Dendritic cell treated with granulocyte-macrophage colony-stimulating factor and Interleukin-4, amounts not matched to agents 40 ng/mL and 50 ng/mL, for 4 days (primary cell): Measurements from ENCODE around the gene IRF4.
"Not testable (repeated sequence)": the region's sequence is repeated elsewhere in the genome, so short reads cannot be mapped to it uniquely, and the experiment has no call there.

Experiments
- H3K27ac Mint-ChIP-seq: one replicate; pipeline ENCODE4 v1.8.0; 2022; ENCODE audit warnings: mild to moderate bottlenecking, mixed read lengths
- H3K27me3 Mint-ChIP-seq: one replicate; pipeline ENCODE4 v1.8.0; 2022; ENCODE audit warnings: mild to moderate bottlenecking, mixed read lengths
- H3K36me3 Mint-ChIP-seq: one replicate; pipeline ENCODE4 v1.8.0; 2022; ENCODE audit warnings: low read depth, mixed read lengths
- H3K4me1 Mint-ChIP-seq: one replicate; pipeline ENCODE4 v1.8.0; 2022; ENCODE audit warnings: low read depth, mixed read lengths
- H3K4me3 Mint-ChIP-seq: one replicate; pipeline ENCODE4 v1.8.0; 2022; ENCODE audit warnings: mild to moderate bottlenecking, moderate library complexity, mixed read lengths
- H3K9me3 Mint-ChIP-seq: one replicate; pipeline ENCODE4 v1.8.0; 2022; ENCODE audit warnings: mixed read lengths
- intact Hi-C: fragments of 100-400 bp; cut with micrococcal nuclease; formaldehyde crosslinking; loops from one replicate; pipeline ENCODE4 v1.15.0; 2022

Gene IRF4

DNA sequence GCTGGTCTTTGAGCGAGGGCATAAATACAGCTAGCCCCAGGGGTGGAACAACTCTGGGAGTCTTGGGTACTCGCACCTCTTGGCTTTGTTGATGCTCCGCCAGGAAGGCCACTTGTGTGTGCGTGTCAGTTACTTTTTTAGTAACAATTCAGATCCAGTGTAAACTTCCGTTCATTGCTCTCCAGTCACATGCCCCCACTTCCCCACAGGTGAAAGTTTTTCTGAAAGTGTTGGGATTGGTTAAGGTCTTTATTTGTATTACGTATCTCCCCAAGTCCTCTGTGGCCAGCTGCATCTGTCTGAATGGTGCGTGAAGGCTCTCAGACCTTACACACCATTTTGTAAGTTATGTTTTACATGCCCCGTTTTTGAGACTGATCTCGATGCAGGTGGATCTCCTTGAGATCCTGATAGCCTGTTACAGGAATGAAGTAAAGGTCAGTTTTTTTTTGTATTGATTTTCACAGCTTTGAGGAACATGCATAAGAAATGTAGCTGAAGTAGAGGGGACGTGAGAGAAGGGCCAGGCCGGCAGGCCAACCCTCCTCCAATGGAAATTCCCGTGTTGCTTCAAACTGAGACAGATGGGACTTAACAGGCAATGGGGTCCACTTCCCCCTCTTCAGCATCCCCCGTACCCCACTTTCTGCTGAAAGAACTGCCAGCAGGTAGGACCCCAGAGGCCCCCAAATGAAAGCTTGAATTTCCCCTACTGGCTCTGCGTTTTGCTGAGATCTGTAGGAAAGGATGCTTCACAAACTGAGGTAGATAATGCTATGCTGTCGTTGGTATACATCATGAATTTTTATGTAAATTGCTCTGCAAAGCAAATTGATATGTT is 19.2 kb downstream of the IRF4 start:
- H3K4me1 Mint-ChIP-seq, result peaks cover 31% of the 10 kb centered on the region
- H3K36me3 Mint-ChIP-seq, result peaks cover 74% of the 10 kb centered on the region
- no peak overlapping the region for H3K4me3 Mint-ChIP-seq
- no peaks in the 10 kb centered on the region for H3K27me3 Mint-ChIP-seq
- intact Hi-C loops, result no loop called here
- H3K9me3 Mint-ChIP-seq, result peaks cover 16% of the 10 kb centered on the region
- H3K27ac Mint-ChIP-seq, result no peak overlapping the region

DNA sequence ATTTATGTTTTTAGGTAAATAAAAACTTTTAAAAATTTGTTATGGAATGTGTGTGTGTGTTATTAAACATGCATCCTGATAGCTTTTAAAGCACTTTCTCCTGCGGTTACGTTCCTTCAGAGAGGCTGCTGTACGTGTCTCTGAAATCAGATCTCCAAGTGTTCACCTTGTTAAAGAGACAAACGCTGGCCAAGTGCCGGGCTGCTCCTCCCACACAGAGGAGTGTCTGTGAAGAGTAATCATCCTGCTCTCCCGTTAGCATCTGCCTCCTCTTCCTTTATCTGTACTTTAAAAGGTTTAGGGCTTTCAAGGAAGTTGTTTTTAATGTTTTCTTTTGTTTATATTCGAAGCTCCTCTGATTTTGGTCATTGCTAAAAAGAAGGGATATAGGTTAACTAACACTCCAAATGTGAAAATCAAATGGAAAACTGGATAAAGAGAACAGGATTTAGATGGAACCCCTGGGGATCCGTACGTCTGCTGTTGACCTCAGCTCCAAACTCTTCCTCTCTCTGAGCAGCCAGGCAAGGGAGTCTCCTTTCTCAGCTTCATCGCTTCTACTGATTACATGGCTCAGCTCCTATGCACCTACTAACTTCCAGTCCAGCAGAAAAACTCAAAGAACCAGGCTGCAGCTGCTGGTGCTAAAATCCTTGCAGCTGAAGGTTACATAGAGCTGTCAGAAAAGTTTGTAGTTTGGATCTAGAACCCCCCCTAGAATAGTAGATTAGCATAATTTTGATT is 20.0 kb downstream of the IRF4 start:
- peaks cover 27% of the 10 kb centered on the region for H3K4me1 Mint-ChIP-seq
- intact Hi-C loops, result no loop called here
- peaks cover 2% of the 10 kb centered on the region for H3K27me3 Mint-ChIP-seq
- H3K36me3 Mint-ChIP-seq, result peaks cover 66% of the 10 kb centered on the region
- no peak overlapping the region for H3K4me3 Mint-ChIP-seq
- H3K27ac Mint-ChIP-seq, result peak overlapping the region; percentile 46
- peaks cover 16% of the 10 kb centered on the region for H3K9me3 Mint-ChIP-seq

DNA sequence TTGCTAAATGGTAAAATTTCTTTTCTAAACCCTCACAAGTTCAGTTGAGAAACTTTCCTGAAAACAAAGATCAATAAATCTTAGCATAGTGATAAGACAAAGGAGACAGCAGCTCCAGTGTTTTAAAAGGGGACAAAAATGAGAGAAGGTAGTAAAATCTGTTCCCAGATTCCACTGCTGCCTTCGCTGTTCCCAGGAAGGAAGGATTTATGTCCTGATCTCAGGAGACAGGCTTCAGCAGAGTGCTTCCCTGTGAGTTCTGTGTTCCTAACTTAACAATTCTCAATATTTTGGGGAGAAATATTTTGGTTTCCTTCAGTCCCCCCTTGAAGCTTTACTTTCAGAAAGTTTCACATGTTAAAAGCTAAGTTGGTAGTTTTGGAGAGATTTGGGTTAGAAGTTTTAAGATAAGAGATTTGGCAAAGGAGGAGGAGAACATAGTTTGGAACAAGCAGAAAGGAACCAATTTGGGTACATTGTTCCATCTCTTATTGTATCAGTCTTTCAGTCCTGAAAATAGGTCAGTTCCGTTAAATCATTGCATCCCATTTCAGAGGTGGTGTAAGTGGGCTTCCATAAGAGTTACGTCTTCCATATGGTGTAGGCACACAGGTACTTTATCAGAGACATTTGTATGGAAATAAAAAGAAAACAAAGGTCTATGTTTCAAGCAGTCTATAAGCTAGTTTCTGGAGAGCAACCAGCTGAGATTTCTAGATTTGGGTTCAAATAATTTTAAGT is 20.8 kb downstream of the IRF4 start:
- Mint-ChIP-seq H3K4me3 (no peak overlapping the region), H3K36me3 (peaks cover 58% of the 10 kb centered on the region), H3K9me3 (peaks cover 16% of the 10 kb centered on the region), H3K27me3 (peaks cover 2% of the 10 kb centered on the region), H3K27ac (peak overlapping the region; percentile 46), H3K4me1 (peaks cover 27% of the 10 kb centered on the region)
- intact Hi-C loops, result no loop called here

GRCh38 chr6:414447-414846 is 22.9 kb downstream of the IRF4 start:
- peaks cover 37% of the 10 kb centered on the region for H3K36me3 Mint-ChIP-seq
- H3K27ac Mint-ChIP-seq, result no peak overlapping the region
- intact Hi-C loops, result no loop called here

GRCh38 chr6:415087-415486 is 23.5 kb downstream of the IRF4 start:
- Mint-ChIP-seq H3K27ac (no peak overlapping the region), H3K36me3 (peaks cover 31% of the 10 kb centered on the region), H3K4me3 (no peak overlapping the region), H3K4me1 (peaks cover 18% of the 10 kb centered on the region), H3K27me3 (peaks cover 6% of the 10 kb centered on the region), H3K9me3 (peaks cover 16% of the 10 kb centered on the region)
- intact Hi-C loops, result no loop called here

More at GRCh38 chr6:414447-414846, 22.9 kb downstream of the IRF4 start:
- Mint-ChIP-seq H3K9me3 (peaks cover 16% of the 10 kb centered on the region), H3K4me1 (peaks cover 18% of the 10 kb centered on the region), H3K4me3 (no peak overlapping the region), H3K27me3 (peaks cover 5% of the 10 kb centered on the region)

- H3K4me1 Mint-ChIP-seq, result peaks cover 11% of the 10 kb centered on the region
- intact Hi-C loops, result no loop called here
- H3K9me3 Mint-ChIP-seq, result no peaks in the 10 kb centered on the region
- no peak overlapping the region for H3K4me3 Mint-ChIP-seq
- H3K27me3 Mint-ChIP-seq, result peaks cover 6% of the 10 kb centered on the region
- H3K36me3 Mint-ChIP-seq, result no peaks in the 10 kb centered on the region
- no peak overlapping the region for H3K27ac Mint-ChIP-seq
Measured at GRCh38 chr6:421211-421610, 29.7 kb downstream of the IRF4 start.

GRCh38 chr6:422433-423054 is 31.0 kb downstream of the IRF4 start:
- Mint-ChIP-seq H3K27ac (no peak overlapping the region), H3K4me1 (peaks cover 3% of the 10 kb centered on the region), H3K4me3 (no peak overlapping the region), H3K36me3 (no peaks in the 10 kb centered on the region), H3K27me3 (peaks cover 4% of the 10 kb centered on the region), H3K9me3 (no peaks in the 10 kb centered on the region)
- intact Hi-C loops, result no loop called here

DNA sequence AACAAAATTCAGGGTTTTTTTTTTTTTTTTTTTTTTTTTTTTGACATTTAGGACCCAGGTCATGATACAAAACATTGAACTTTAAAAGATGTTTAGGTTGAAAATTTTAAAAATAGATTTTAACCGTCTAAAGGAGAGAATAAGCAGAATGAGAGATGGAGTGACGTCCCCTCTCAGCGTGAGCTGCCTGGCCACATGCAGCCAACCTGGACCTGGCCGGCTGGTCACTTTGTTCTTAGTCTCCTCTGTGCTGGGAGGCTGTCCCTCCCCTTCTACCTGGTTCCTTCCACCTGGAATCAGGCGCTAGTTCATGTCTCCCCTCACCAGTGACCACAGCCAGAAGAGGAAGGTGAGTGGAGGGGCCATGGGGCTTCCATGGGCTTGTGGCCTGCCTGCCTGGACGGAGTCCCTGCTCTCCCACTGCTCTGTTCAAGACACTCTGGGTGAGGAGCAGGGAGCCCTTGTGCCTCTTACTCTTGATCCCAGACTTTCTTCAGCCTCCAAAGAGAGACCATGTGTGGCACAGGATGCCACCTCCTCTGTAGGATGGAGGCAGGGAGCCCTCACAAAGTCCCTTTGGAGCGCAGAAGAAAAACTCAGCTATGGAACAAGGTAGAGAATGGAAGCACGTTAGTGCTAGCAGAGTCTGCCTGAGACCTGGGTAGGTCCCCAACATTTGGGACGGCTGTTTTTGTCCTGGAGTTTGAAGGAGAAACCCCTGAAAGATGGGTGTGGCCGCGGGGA is 31.7 kb downstream of the IRF4 start:
- Mint-ChIP-seq H3K27ac (no peak overlapping the region), H3K9me3 (no peaks in the 10 kb centered on the region), H3K4me3 (no peak overlapping the region), H3K36me3 (no peaks in the 10 kb centered on the region), H3K27me3 (peaks cover 9% of the 10 kb centered on the region), H3K4me1 (peaks cover 4% of the 10 kb centered on the region)
- intact Hi-C loops, result no loop called here

DNA sequence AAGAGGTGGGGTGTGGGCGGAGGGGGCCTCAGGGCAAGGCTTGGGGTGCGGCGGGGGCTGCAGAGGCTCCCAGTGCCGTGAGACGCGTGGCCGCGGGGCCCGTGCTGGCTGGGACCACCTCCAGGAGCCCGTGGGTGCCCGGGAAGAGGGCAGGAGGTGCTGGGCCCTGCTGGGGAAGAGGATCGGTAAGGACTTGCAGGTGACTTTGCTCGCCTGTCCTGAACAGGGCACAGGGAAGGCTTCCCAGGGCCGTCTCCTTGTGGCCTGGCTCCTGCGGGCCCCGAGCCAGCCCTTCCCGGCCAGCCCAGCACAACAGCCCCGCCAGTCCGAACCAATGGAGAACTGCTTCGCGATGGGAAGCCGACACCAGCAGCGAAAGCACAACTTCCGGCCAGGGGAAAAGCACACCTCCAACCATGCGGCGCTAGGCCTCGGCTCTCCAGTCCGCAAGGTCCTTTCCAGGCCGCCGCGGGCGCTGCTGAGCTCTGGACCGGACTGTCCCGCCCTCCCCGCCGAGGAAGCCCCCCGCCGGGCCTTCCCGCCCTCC is 32.3 kb downstream of the IRF4 start:
- no peak overlapping the region for H3K27ac Mint-ChIP-seq
- no peak overlapping the region for H3K4me3 Mint-ChIP-seq
- H3K4me1 Mint-ChIP-seq, result peaks cover 11% of the 10 kb centered on the region
- intact Hi-C loops, result no loop called here
- peaks cover 13% of the 10 kb centered on the region for H3K27me3 Mint-ChIP-seq
- H3K36me3 Mint-ChIP-seq, result no peaks in the 10 kb centered on the region
- H3K9me3 Mint-ChIP-seq, result no peaks in the 10 kb centered on the region

GRCh38 chr6:424741-425417 is 33.3 kb downstream of the IRF4 start:
- intact Hi-C loops, result no loop called here
- peaks cover 13% of the 10 kb centered on the region for H3K27me3 Mint-ChIP-seq
- H3K36me3 Mint-ChIP-seq, result no peaks in the 10 kb centered on the region
- H3K4me3 Mint-ChIP-seq, result no peak overlapping the region
- no peaks in the 10 kb centered on the region for H3K9me3 Mint-ChIP-seq
- no peak overlapping the region for H3K27ac Mint-ChIP-seq
- H3K4me1 Mint-ChIP-seq, result peaks cover 12% of the 10 kb centered on the region

DNA sequence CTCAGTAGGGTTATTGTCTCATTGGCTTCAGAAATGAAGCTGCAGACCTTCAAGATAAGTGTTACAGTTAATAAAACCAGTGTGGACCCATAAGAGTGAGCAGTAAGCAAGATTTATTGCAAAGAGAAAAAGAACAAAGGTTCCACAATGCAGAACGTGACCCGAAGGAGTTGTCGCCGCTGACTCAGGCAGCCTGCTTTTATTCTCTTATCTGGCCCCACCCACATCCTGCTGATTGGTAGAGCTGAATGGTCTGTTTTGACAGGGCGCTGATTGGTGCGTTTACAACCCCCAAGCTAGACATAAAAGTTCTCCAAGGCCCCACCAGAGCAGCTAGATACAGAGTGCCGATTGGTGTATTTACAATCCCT is 33.9 kb downstream of the IRF4 start:
- H3K9me3 Mint-ChIP-seq, H3K4me3 Mint-ChIP-seq, H3K36me3 Mint-ChIP-seq, intact Hi-C loops, H3K27ac Mint-ChIP-seq: not testable (repeated sequence)
- peaks cover 12% of the 10 kb centered on the region for H3K4me1 Mint-ChIP-seq
- H3K27me3 Mint-ChIP-seq, result peaks cover 14% of the 10 kb centered on the region

DNA sequence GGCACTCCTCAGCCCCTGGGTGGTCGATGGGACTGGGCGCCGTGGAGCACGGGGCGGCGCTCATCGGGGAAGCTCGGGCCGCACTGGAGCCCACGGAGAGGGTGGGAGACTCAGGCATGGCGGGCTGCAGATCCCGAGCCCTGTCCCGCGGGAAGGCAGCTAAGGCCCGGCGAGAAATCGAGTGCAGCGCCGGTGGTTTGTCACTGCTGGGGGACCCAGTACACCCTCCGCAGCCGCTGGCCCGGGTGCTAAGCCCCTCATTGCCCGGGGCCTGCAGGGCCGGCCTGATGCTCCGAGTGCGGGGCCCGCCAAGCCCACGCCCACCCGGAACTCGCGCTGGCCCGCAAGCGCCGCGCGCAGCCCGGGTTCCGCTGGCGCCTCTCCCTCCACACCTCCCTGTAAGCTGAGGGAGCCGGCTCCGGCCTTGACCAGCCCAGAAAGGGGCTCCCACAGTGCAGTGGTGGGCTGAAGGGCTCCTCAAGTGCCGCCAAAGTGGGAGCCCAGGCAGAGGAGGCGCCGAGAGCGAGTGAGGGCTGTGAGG is 34.7 kb downstream of the IRF4 start:
- Mint-ChIP-seq H3K4me1 (peaks cover 12% of the 10 kb centered on the region), H3K27me3 (peaks cover 15% of the 10 kb centered on the region)
- H3K4me3 Mint-ChIP-seq, H3K9me3 Mint-ChIP-seq, H3K27ac Mint-ChIP-seq, H3K36me3 Mint-ChIP-seq, intact Hi-C loops: not testable (repeated sequence)
